Keratinocyte (primary cell): Measurements from ENCODE around the gene PROM1. TPM values are rescaled to one million over a fixed set of nuclear protein-coding genes. Genes with fewer than 3 reads are reported as not detected.

Experiments
- DNase-seq: peaks from one replicate; pipeline ENCODE4 v3.0.0-alpha.2; 2011; ENCODE audit warnings: low read depth, missing footprints, low spot score
- FAIRE-seq: peaks from 2 replicates; lab custom pipeline; 2011; peaks lifted over from hg19 to GRCh38; lab: Jason Lieb, UNC
- H2AFZ ChIP-seq: 2 replicates; pipeline ENCODE4 v1.6.0; 2012; ENCODE audit warnings: low read length, control low read depth, inconsistent platforms; ENCODE audit not compliant: control insufficient read depth
- H3K27ac ChIP-seq: 2 replicates; pipeline ENCODE4 v1.5.1; 2011; ENCODE audit warnings: low read length; ENCODE audit not compliant: control insufficient read depth, insufficient read depth
- H3K27me3 ChIP-seq: 3 replicates; pipeline ENCODE4 v1.6.0; 2011; ENCODE audit warnings: low read length; ENCODE audit not compliant: control insufficient read depth, insufficient read depth; ENCODE audit errors: extremely low read depth
- H3K36me3 ChIP-seq, 2 experiments: 2 replicates in 1 of 2; 3 replicates in 1 of 2; pipeline ENCODE4 v1.5.1; 2011; ENCODE audit warnings: low read length in 2 of 2, mild to moderate bottlenecking in 1 of 2; ENCODE audit not compliant: control insufficient read depth in 2 of 2, insufficient read depth in 2 of 2; ENCODE audit errors: extremely low read depth in 1 of 2
- H3K4me1 ChIP-seq: 3 replicates; pipeline ENCODE4 v1.5.1; 2011; ENCODE audit warnings: low read length; ENCODE audit not compliant: control insufficient read depth, insufficient read depth; ENCODE audit errors: extremely low read depth
- H3K4me2 ChIP-seq: 3 replicates; pipeline ENCODE4 v1.6.0; 2011; ENCODE audit warnings: low read depth, low read length; ENCODE audit not compliant: control insufficient read depth, insufficient read depth; ENCODE audit errors: extremely low read depth
- H3K4me3 ChIP-seq, 3 experiments: fragments of 200-600 bp in 1 of 3; sonication (generic) in 1 of 3; 2 replicates in 2 of 3; 3 replicates in 1 of 3; pipeline ENCODE4 v1.5.1; 2011 to 2016; ENCODE audit warnings: low read length in 3 of 3, mild to moderate bottlenecking in 3 of 3, control low read depth in 2 of 3, inconsistent platforms in 1 of 3, low read depth in 1 of 3, mixed read lengths in 1 of 3, mixed run types in 1 of 3, moderate library complexity in 1 of 3; ENCODE audit not compliant: control insufficient read depth in 2 of 3, insufficient read depth in 2 of 3; ENCODE audit errors: extremely low read depth in 1 of 3
- H3K79me2 ChIP-seq: 2 replicates; pipeline ENCODE4 v1.6.0; 2012; ENCODE audit warnings: low read length; ENCODE audit not compliant: control insufficient read depth, insufficient read depth
- H3K9ac ChIP-seq: 3 replicates; pipeline ENCODE4 v1.6.0; 2011; ENCODE audit warnings: low read length; ENCODE audit not compliant: control insufficient read depth, insufficient read depth; ENCODE audit errors: extremely low read depth
- H3K9me1 ChIP-seq: 3 replicates; pipeline ENCODE4 v1.6.0; 2011; ENCODE audit warnings: low read length; ENCODE audit not compliant: control insufficient read depth, insufficient read depth; ENCODE audit errors: extremely low read depth
- H3K9me3 ChIP-seq: 2 replicates; pipeline ENCODE4 v1.5.1; 2012; ENCODE audit warnings: low read depth, low read length; ENCODE audit not compliant: control insufficient read depth
- H4K20me1 ChIP-seq: 3 replicates; pipeline ENCODE4 v1.6.0; 2011; ENCODE audit warnings: low read length; ENCODE audit not compliant: control insufficient read depth, insufficient read depth; ENCODE audit errors: extremely low read depth
- CTCF ChIP-seq, 3 experiments: IDR thresholded peaks in 1 of 3; conservative IDR thresholded peaks in 1 of 3; optimal IDR thresholded peaks in 1 of 3; 2 replicates in 2 of 3; 3 replicates in 1 of 3; pipeline versions ENCODE3 to v1.5.1; 2011; ENCODE audit warnings: low read length in 3 of 3, mild to moderate bottlenecking in 3 of 3, moderate library complexity in 2 of 3, control low read depth in 1 of 3, inconsistent platforms in 1 of 3; ENCODE audit not compliant: insufficient read depth in 2 of 3; ENCODE audit errors: extremely low read depth in 1 of 3
- EZH2 ChIP-seq: IDR thresholded peaks from one replicate; pipeline ENCODE4 v1.6.1; 2012; ENCODE audit warnings: inconsistent platforms, mild to moderate bottlenecking, low read length, moderate library complexity
- dilution Hi-C: fragments of 300-500 bp; cut with MboI; formaldehyde crosslinking; loops from one replicate; pipeline ENCODE4 v1.7.0; 2020; ENCODE audit warnings: low sequenced_read_pairs; ENCODE audit not compliant: extremely low pct_ligation_motif_present
- polyA plus RNA-seq, 5 experiments: library from polyadenylated mRNA; depleted of rRNA in 3 of 5; stranded (reverse) in 3 of 5; stranded (forward) in 1 of 5; unstranded in 1 of 5; fragments of >200 nt; gene quantifications; 1 replicate in 1 of 5; 2 replicates in 3 of 5; 3 replicates in 1 of 5; pipeline versions ENCODE4 v1.2.1 to v1.2.3, GENCODE V29; 2011 to 2012; ENCODE audit warnings: missing spikeins in 2 of 5, low read depth in 1 of 5, low replicate concordance in 1 of 5

The PROM1 gene
- polyA plus RNA-seq, 1 donor (not counting 4 experiments of a cell fraction or from before 2014, with no cell fraction given): not detected

- TF ChIP-seq EZH2 (no peak), CTCF (optimal IDR thresholded peaks at IDR 0.05 in 1 of 3, IDR thresholded peaks at IDR 0.05 in 1 of 3, conservative IDR thresholded peaks at IDR 0.05 in 1 of 3; ENCODE audit: extremely low read depth in 1 of 3, insufficient read depth in 2 of 3, low read length in 3 of 3) (no peak)
- H3K4me2 ChIP-seq: no peak overlapping the region
- dilution Hi-C loops: no loop called here
- H3K4me1 ChIP-seq: no peaks in the 10 kb centered on the region
- no peak overlapping the region for H3K9ac ChIP-seq
- no peaks in the 10 kb centered on the region for H3K79me2 ChIP-seq
- DNase-seq (no peak), FAIRE-seq (peak; percentile 29)
- H3K27me3 ChIP-seq: no peaks in the 10 kb centered on the region
- H3K9me1 ChIP-seq: no peaks in the 10 kb centered on the region
- no peaks in the 10 kb centered on the region for H3K9me3 ChIP-seq
- H3K36me3 ChIP-seq: no peaks in the 10 kb centered on the region
- H4K20me1 ChIP-seq: no peaks in the 10 kb centered on the region
- H3K4me3 ChIP-seq: no peak overlapping the region
- H3K27ac ChIP-seq: no peak overlapping the region
- no peak overlapping the region for H2AFZ ChIP-seq
Observed at GRCh38 chr4:15971068-15971801, 112.6 kb downstream of the PROM1 start.

GRCh38 chr4:15968551-15969300 is 115.1 kb downstream of the PROM1 start:
- H3K36me3 ChIP-seq: no peaks in the 10 kb centered on the region
- no peak overlapping the region for H2AFZ ChIP-seq
- TF ChIP-seq CTCF (optimal IDR thresholded peaks at IDR 0.05 in 1 of 3, IDR thresholded peaks at IDR 0.05 in 1 of 3, conservative IDR thresholded peaks at IDR 0.05 in 1 of 3; ENCODE audit: extremely low read depth in 1 of 3, insufficient read depth in 2 of 3, low read length in 3 of 3) (no peak), EZH2 (no peak)
- H3K4me3 ChIP-seq: no peak overlapping the region
- H3K4me1 ChIP-seq: no peaks in the 10 kb centered on the region
- no peak overlapping the region for H3K27ac ChIP-seq
- dilution Hi-C loops: no loop called here
- H3K4me2 ChIP-seq: no peak overlapping the region
- no peaks in the 10 kb centered on the region for H3K79me2 ChIP-seq
- no peak for FAIRE-seq
- H3K9me1 ChIP-seq: no peaks in the 10 kb centered on the region
- H3K27me3 ChIP-seq: peaks cover 5% of the 10 kb centered on the region
- H4K20me1 ChIP-seq: no peaks in the 10 kb centered on the region
- H3K9me3 ChIP-seq: no peaks in the 10 kb centered on the region
- DNase-seq: no peak
- H3K9ac ChIP-seq: no peak overlapping the region
